H1 (cell line): ENCODE data around the gene FBXL12. TPM values are rescaled to one million over a fixed set of nuclear protein-coding genes. Genes with fewer than 3 reads are reported as not detected.

Experiments
- CTCF ChIA-PET: fragments of 300-600 bp; sonication (Branson Sonifier 250); formaldehyde crosslinking; loops from one replicate; lab custom pipeline; 2021; ENCODE audit not compliant: partially characterized antibody; lab: Charles Lee
- POLR2A ChIA-PET: fragments of 300-600 bp; sonication (Branson Sonifier 250); formaldehyde crosslinking; loops from one replicate; lab custom pipeline; 2021; ENCODE audit warnings: inconsistent platforms; ENCODE audit not compliant: partially characterized antibody; lab: Charles Lee
- DNase-seq, 2 experiments: peaks; one replicate each; pipeline versions ENCODE4 v3.0.0 to v3.0.0-alpha.2; 2010 to 2022; ENCODE audit warnings: low spot score in 2 of 2, low read depth in 1 of 2, mixed read lengths in 1 of 2
- FAIRE-seq: peaks from 2 replicates; lab custom pipeline; 2011; peaks lifted over from hg19 to GRCh38; lab: Jason Lieb, UNC
- H2AFZ ChIP-seq: 2 replicates; pipeline ENCODE4 v1.8.1; 2012; ENCODE audit warnings: low read length, inconsistent platforms
- H2AK5ac ChIP-seq: 2 replicates; pipeline ENCODE4 v1.6.1; 2013; ENCODE audit warnings: low read depth, low read length
- H2BK120ac ChIP-seq: replicated peaks from 2 replicates; pipeline ENCODE3; 2013; ENCODE audit warnings: low read depth, low read length, inconsistent platforms
- H2BK12ac ChIP-seq: 2 replicates; pipeline ENCODE4 v1.6.1; 2013; ENCODE audit warnings: low read depth, low read length
- H2BK15ac ChIP-seq: 2 replicates; pipeline ENCODE4 v1.6.1; 2013; ENCODE audit warnings: low read length
- H2BK20ac ChIP-seq: 2 replicates; pipeline ENCODE4 v1.6.1; 2013; ENCODE audit warnings: low read length
- H2BK5ac ChIP-seq: 2 replicates; pipeline ENCODE4 v1.6.1; 2013; ENCODE audit warnings: low read depth, low read length
- H3K14ac ChIP-seq: 2 replicates; pipeline ENCODE4 v1.6.1; 2013; ENCODE audit warnings: inconsistent platforms; ENCODE audit not compliant: insufficient read length
- H3K18ac ChIP-seq: 2 replicates; pipeline ENCODE4 v1.6.1; 2013; ENCODE audit warnings: low read length; ENCODE audit errors: extremely low read depth
- H3K23ac ChIP-seq: 2 replicates; pipeline ENCODE4 v1.6.1; 2013; ENCODE audit warnings: inconsistent platforms; ENCODE audit not compliant: insufficient read length
- H3K23me2 ChIP-seq: 2 replicates; pipeline ENCODE4 v1.6.1; 2013; ENCODE audit warnings: low read depth, low read length
- H3K27ac ChIP-seq: 2 replicates; pipeline ENCODE4 v1.6.1; 2011; ENCODE audit warnings: low read depth, low read length, inconsistent platforms
- H3K27me3 ChIP-seq, 4 experiments: replicated peaks in 1 of 4; 1 replicate in 1 of 4; 2 replicates in 3 of 4; pipeline versions ENCODE4 v1.6.1 to v1.8.1; 2011 to 2013; ENCODE audit warnings: low read length in 3 of 4, mild to moderate bottlenecking in 3 of 4, inconsistent platforms in 2 of 4, mixed read lengths in 2 of 4, moderate library complexity in 1 of 4; ENCODE audit not compliant: control insufficient read depth in 3 of 4, insufficient read depth in 3 of 4; ENCODE audit errors: extremely low read depth in 1 of 4
- H3K36me3 ChIP-seq, 4 experiments: 2 replicates each; pipeline versions ENCODE4 v1.6.1 to v1.8.1; 2011 to 2013; ENCODE audit warnings: mild to moderate bottlenecking in 4 of 4, low read length in 3 of 4, moderate library complexity in 2 of 4, control low read depth in 1 of 4, inconsistent platforms in 1 of 4; ENCODE audit not compliant: insufficient read depth in 4 of 4, control insufficient read depth in 2 of 4
- H3K4ac ChIP-seq: replicated peaks from 2 replicates; pipeline ENCODE3; 2013; ENCODE audit warnings: low read length, low read depth, mixed read lengths, inconsistent platforms; ENCODE audit not compliant: insufficient read length
- H3K4me1 ChIP-seq, 4 experiments: replicated peaks in 1 of 4; 1 replicate in 1 of 4; 2 replicates in 3 of 4; pipeline versions ENCODE4 v1.6.1 to v1.8.1; 2011 to 2013; ENCODE audit warnings: low read length in 3 of 4, inconsistent platforms in 2 of 4, mixed read lengths in 1 of 4; ENCODE audit not compliant: insufficient read depth in 4 of 4, control insufficient read depth in 3 of 4
- H3K4me2 ChIP-seq, 2 experiments: 2 replicates each; pipeline versions ENCODE4 v1.6.1 to v1.8.1; 2011 to 2013; ENCODE audit warnings: low read depth in 2 of 2, low read length in 2 of 2, control low read depth in 1 of 2, inconsistent platforms in 1 of 2, mild to moderate bottlenecking in 1 of 2; ENCODE audit not compliant: insufficient read depth in 1 of 2
- H3K4me3 ChIP-seq, 4 experiments: fragments of 200-600, 300-600 bp in 1 of 4; sonication (generic), shearing (Covaris generic), sonication (Bioruptor Twin) in 1 of 4; 2 replicates each; pipeline versions ENCODE4 v1.5.1 to v1.8.1; 2011 to 2016; ENCODE audit warnings: low read length in 4 of 4, low read depth in 3 of 4, control low read depth in 2 of 4, inconsistent platforms in 2 of 4, mild to moderate bottlenecking in 2 of 4, mixed read lengths in 1 of 4, moderate library complexity in 1 of 4; ENCODE audit not compliant: insufficient read depth in 2 of 4; ENCODE audit errors: extremely low read depth in 1 of 4
- H3K56ac ChIP-seq: replicated peaks from 2 replicates; pipeline ENCODE3; 2013; ENCODE audit warnings: low read depth, mild to moderate bottlenecking, mixed read lengths, low read length, inconsistent platforms; ENCODE audit not compliant: insufficient read length
- H3K79me1 ChIP-seq: 2 replicates; pipeline ENCODE4 v1.6.1; 2013; ENCODE audit warnings: low read depth, low read length, control low read depth
- H3K79me2 ChIP-seq, 2 experiments: 2 replicates each; pipeline versions ENCODE4 v1.6.1 to v1.8.1; 2012 to 2013; ENCODE audit warnings: low read length in 2 of 2, mild to moderate bottlenecking in 2 of 2, inconsistent platforms in 1 of 2; ENCODE audit not compliant: insufficient read depth in 2 of 2, control insufficient read depth in 1 of 2
- H3K9ac ChIP-seq, 4 experiments: replicated peaks in 1 of 4; 1 replicate in 1 of 4; 2 replicates in 3 of 4; pipeline versions ENCODE4 v1.6.1 to v1.8.1; 2011 to 2013; ENCODE audit warnings: low read depth in 3 of 4, low read length in 3 of 4, control low read depth in 2 of 4, mild to moderate bottlenecking in 2 of 4, moderate library complexity in 2 of 4, inconsistent platforms in 1 of 4; ENCODE audit errors: extremely low read depth in 1 of 4
- H3K9me3 ChIP-seq, 2 experiments: 2 replicates each; pipeline versions ENCODE4 v1.6.1 to v1.8.1; 2012 to 2013; ENCODE audit warnings: mild to moderate bottlenecking in 2 of 2, moderate library complexity in 2 of 2, control low read depth in 1 of 2, inconsistent platforms in 1 of 2, low read depth in 1 of 2, low read length in 1 of 2, mixed read lengths in 1 of 2; ENCODE audit not compliant: insufficient read depth in 2 of 2
- H4K20me1 ChIP-seq, 2 experiments: replicated peaks in 1 of 2; 2 replicates each; pipeline versions ENCODE3 to v1.8.1; 2011 to 2013; ENCODE audit warnings: inconsistent platforms in 2 of 2, low read length in 2 of 2, mild to moderate bottlenecking in 1 of 2; ENCODE audit not compliant: insufficient read depth in 2 of 2, control insufficient read depth in 1 of 2
- H4K5ac ChIP-seq: 2 replicates; pipeline ENCODE4 v1.6.1; 2013; ENCODE audit warnings: low read length, low read depth, mixed read lengths, inconsistent platforms; ENCODE audit not compliant: insufficient read length
- H4K8ac ChIP-seq: 2 replicates; pipeline ENCODE4 v1.8.0; 2013; ENCODE audit warnings: mild to moderate bottlenecking, moderate library complexity, low read length, inconsistent platforms; ENCODE audit not compliant: insufficient read depth; ENCODE audit errors: extremely low read depth
- H4K91ac ChIP-seq: replicated peaks from 2 replicates; pipeline ENCODE3; 2013; ENCODE audit warnings: low read length, mixed read lengths, inconsistent platforms; ENCODE audit not compliant: insufficient read length
- ATF2 ChIP-seq: IDR thresholded peaks from 2 replicates; pipeline ENCODE4 v1.6.1; 2012; ENCODE audit warnings: low read length, inconsistent platforms
- WGBS, 2 experiments: shearing (Covaris generic) in 1 of 2; methylation state at CpG; one replicate each; pipeline versions ENCODE4 v1.1.6 to v1.1.7; 2013 to 2015; ENCODE audit warnings: low lambda C conversion rate in 2 of 2, mixed read lengths in 2 of 2, inconsistent platforms in 1 of 2, low coverage in 1 of 2, missing lambda C conversion rate in 1 of 2; ENCODE audit not compliant: insufficient replicate concordance in 2 of 2, insufficient coverage in 1 of 2, insufficient read length in 1 of 2; ENCODE audit errors: extremely low coverage in 1 of 2, missing lambda C conversion rate in 1 of 2; 5-methylcytosine and 5-hydroxymethylcytosine counted together
- polyA plus RNA-seq, 7 experiments: library from polyadenylated mRNA; depleted of rRNA in 3 of 7; stranded (reverse) in 5 of 7; unstranded in 2 of 7; fragments of >200 nt in 5 of 7; fragments of 200-250 nt in 2 of 7; gene quantifications; 1 replicate in 5 of 7; 2 replicates in 1 of 7; 4 replicates in 1 of 7; pipeline versions ENCODE4 v1.2.1 to v1.2.3, GENCODE V29; 2011 to 2013; ENCODE audit warnings: missing spikeins in 2 of 7, mixed read lengths in 2 of 7
- total RNA-seq: library from RNA; stranded (reverse); fragmentation: NEBNext Ultra II Directional; extraction: Animal tissue kit (Norgen Biotek cat#: 25700); gene quantifications from 2 replicates; pipeline ENCODE4 v1.2.1, GENCODE V29; 2021

The FBXL12 gene
- total and polyA plus RNA-seq, 2 of the 8 experiments (the other 6 are each of a cell fraction or from before 2014, with no cell fraction given), result 24.6 to 62.3 TPM

DNA sequence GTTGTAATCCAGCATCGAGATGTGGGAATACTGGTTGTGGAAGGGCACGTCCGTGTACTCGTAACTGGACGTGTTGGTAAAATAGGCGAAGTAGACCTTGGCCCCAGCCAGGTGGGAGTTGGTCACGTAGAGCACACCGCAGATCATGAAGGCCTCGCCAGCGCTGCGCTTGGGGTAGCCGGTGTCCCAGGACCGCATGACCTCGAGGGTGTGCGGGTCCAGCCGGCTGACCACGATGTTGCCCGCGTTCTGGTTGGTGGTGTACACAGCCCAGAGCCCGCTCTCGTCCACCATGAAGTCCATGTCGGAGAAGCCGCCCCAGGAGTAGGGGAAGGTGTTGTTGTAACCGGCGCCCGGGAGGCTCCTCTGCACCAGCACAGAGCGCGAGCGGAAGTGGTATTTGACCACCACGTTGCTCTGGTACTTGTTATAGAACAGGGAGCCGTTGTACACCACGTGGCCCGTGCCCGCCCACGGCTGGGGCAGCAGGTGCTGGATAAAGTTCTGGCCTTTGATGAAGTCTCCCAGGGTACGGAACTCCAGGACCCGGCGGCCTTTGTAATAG lies 35.5 kb upstream of the FBXL12 start:
- Histone ChIP-seq H4K5ac (no peak overlapping the region), H3K79me2 (no peaks in the 10 kb centered on the region), H2AFZ (no peak overlapping the region), H2BK5ac (peak overlapping the region; percentile 60; the same call in 1 of the 2 replicates), H2AK5ac (no peak overlapping the region), H4K20me1 (peaks cover 4 to 5% of the 10 kb centered on the region in 2 experiments), H3K27me3 (no peaks in the 10 kb centered on the region), H3K9ac (no peak overlapping the region), H3K23me2 (no peaks in the 10 kb centered on the region), H3K9me3 (no peaks in the 10 kb centered on the region), H3K56ac (no peak overlapping the region), H3K36me3 (peaks cover 0 to 12% (median 9%) of the 10 kb centered on the region in 4 experiments; a peak in 5 of 8 replicates), H2BK120ac (no peak overlapping the region), H2BK12ac (no peak overlapping the region), H3K4me3 (no peak overlapping the region), H3K4ac (no peak overlapping the region), H3K18ac (no peak overlapping the region), H3K4me2 (no peak overlapping the region), H3K4me1 (peaks cover 0 to 12% (median 8%) of the 10 kb centered on the region in 4 experiments; a peak in 6 of 7 replicates), H4K8ac (no peak overlapping the region; the same call in 1 of the 2 replicates), H4K91ac (no peak overlapping the region), H2BK20ac (no peak overlapping the region), H3K79me1 (no peaks in the 10 kb centered on the region), H3K14ac (no peak overlapping the region), H2BK15ac (no peak overlapping the region), H3K23ac (no peak overlapping the region), H3K27ac (no peak overlapping the region)
- FAIRE-seq (no peak), DNase-seq (no peak)
- TF ChIP-seq ATF2, result no peak
- POLR2A ChIA-PET, result no interaction called here
- CTCF ChIA-PET, result no interaction called here
- 94% methylated on average over 38 of the region's 38 CpGs; no CpG with 5 or more reads in 1 of the 2 experiments for WGBS, 2 experiments
